H9 (cell line): ENCODE measurements around the gene BORCS8. TPM values are rescaled to one million over a fixed set of nuclear protein-coding genes. Genes with fewer than 3 reads are reported as not detected.
A peak's percentile ranks its signal among the peaks of the same experiment; 100 is the strongest.

Experiments
- DNase-seq: peaks from one replicate; pipeline ENCODE4 v3.0.0-alpha.2; 2017
- H2AFZ ChIP-seq: one replicate; pipeline ENCODE4 v1.6.1; 2013; ENCODE audit warnings: mild to moderate bottlenecking, low read length, control low read depth, moderate library complexity
- H2AK5ac ChIP-seq: 2 replicates; pipeline ENCODE4 v1.6.1; 2013; ENCODE audit warnings: low read length, control low read depth, mixed read lengths; ENCODE audit not compliant: insufficient read length
- H2BK120ac ChIP-seq: one replicate; pipeline ENCODE4 v1.6.1; 2013; ENCODE audit warnings: low read depth, mild to moderate bottlenecking, low read length, control low read depth, inconsistent platforms; ENCODE audit not compliant: poor library complexity, severe bottlenecking
- H2BK12ac ChIP-seq: 2 replicates; pipeline ENCODE4 v1.6.1; 2013; ENCODE audit warnings: low read length, control low read depth, mixed read lengths, low read depth; ENCODE audit not compliant: insufficient read length
- H2BK15ac ChIP-seq: 2 replicates; pipeline ENCODE4 v1.6.1; 2013; ENCODE audit warnings: low read depth, low read length, control low read depth
- H2BK20ac ChIP-seq: one replicate; pipeline ENCODE4 v1.6.1; 2013; ENCODE audit warnings: low read depth, mild to moderate bottlenecking, low read length, control low read depth, inconsistent platforms; ENCODE audit not compliant: poor library complexity, severe bottlenecking
- H2BK5ac ChIP-seq: 2 replicates; pipeline ENCODE4 v1.6.1; 2013; ENCODE audit warnings: low read length, control low read depth, mixed read lengths; ENCODE audit not compliant: insufficient read length
- H3K14ac ChIP-seq: 2 replicates; pipeline ENCODE4 v1.6.1; 2013; ENCODE audit warnings: low read length, control low read depth; ENCODE audit not compliant: insufficient read depth
- H3K18ac ChIP-seq: 2 replicates; pipeline ENCODE4 v1.6.1; 2013; ENCODE audit warnings: low read depth, mild to moderate bottlenecking, mixed read lengths, low read length, control low read depth; ENCODE audit not compliant: insufficient read length
- H3K23ac ChIP-seq: 2 replicates; pipeline ENCODE4 v1.6.1; 2013; ENCODE audit warnings: low read length, control low read depth, mixed read lengths, low read depth; ENCODE audit not compliant: insufficient read length
- H3K23me2 ChIP-seq: 2 replicates; pipeline ENCODE4 v1.6.1; 2013; ENCODE audit warnings: low read depth, mild to moderate bottlenecking, mixed read lengths, low read length, control low read depth; ENCODE audit not compliant: insufficient read length, poor library complexity, severe bottlenecking
- H3K27ac ChIP-seq: 2 replicates; pipeline ENCODE4 v1.5.1; 2013; ENCODE audit warnings: low read length, control low read depth, mixed read lengths, low read depth; ENCODE audit not compliant: insufficient read length
- H3K27me3 ChIP-seq: 2 replicates; pipeline ENCODE4 v1.6.1; 2013; ENCODE audit warnings: low read length, control low read depth, inconsistent platforms; ENCODE audit not compliant: insufficient read depth
- H3K4ac ChIP-seq: 2 replicates; pipeline ENCODE4 v1.6.1; 2013; ENCODE audit warnings: low read depth, mild to moderate bottlenecking, control low read depth, inconsistent platforms, low read length, moderate library complexity
- H3K4me1 ChIP-seq: 2 replicates; pipeline ENCODE4 v1.6.1; 2013; ENCODE audit warnings: low read length, control low read depth, inconsistent platforms; ENCODE audit not compliant: insufficient read depth
- H3K4me2 ChIP-seq: 2 replicates; pipeline ENCODE4 v1.6.1; 2013; ENCODE audit warnings: low read length, control low read depth, mixed read lengths; ENCODE audit not compliant: insufficient read length, insufficient read depth
- H3K56ac ChIP-seq: 2 replicates; pipeline ENCODE4 v1.6.1; 2013; ENCODE audit warnings: low read depth, mild to moderate bottlenecking, mixed read lengths, low read length, control low read depth; ENCODE audit not compliant: insufficient read length
- H3K79me1 ChIP-seq: 2 replicates; pipeline ENCODE4 v1.6.1; 2013; ENCODE audit warnings: low read depth, mild to moderate bottlenecking, moderate library complexity, low read length, control low read depth, inconsistent platforms; ENCODE audit not compliant: insufficient read depth, poor library complexity, severe bottlenecking
- H3K79me2 ChIP-seq: 2 replicates; pipeline ENCODE4 v1.6.1; 2013; ENCODE audit warnings: low read length, control low read depth, inconsistent platforms; ENCODE audit not compliant: insufficient read depth
- H3K9ac ChIP-seq: 2 replicates; pipeline ENCODE4 v1.6.1; 2013; ENCODE audit warnings: low read length, control low read depth, mixed read lengths; ENCODE audit not compliant: insufficient read length; ENCODE audit errors: extremely low read depth
- H3K9me3 ChIP-seq: one replicate; pipeline ENCODE4 v1.6.1; 2013; ENCODE audit warnings: low read depth, low read length, inconsistent platforms; ENCODE audit not compliant: control insufficient read depth
- H3T11ph ChIP-seq: one replicate; pipeline ENCODE4 v1.6.1; 2013; ENCODE audit warnings: mild to moderate bottlenecking, low read length, control low read depth, inconsistent platforms
- H4K20me1 ChIP-seq: one replicate; pipeline ENCODE4 v1.6.1; 2013; ENCODE audit not compliant: control insufficient read depth, insufficient read length, insufficient read depth
- H4K5ac ChIP-seq: 2 replicates; pipeline ENCODE4 v1.6.1; 2013; ENCODE audit warnings: low read depth, mild to moderate bottlenecking, mixed read lengths, low read length, control low read depth; ENCODE audit not compliant: insufficient read length
- H4K8ac ChIP-seq: replicated peaks from 2 replicates; pipeline ENCODE4 v1.6.1; 2013; ENCODE audit warnings: low read length, control low read depth, mixed read lengths, low read depth; ENCODE audit not compliant: insufficient read length
- H4K91ac ChIP-seq: 2 replicates; pipeline ENCODE4 v1.6.1; 2013; ENCODE audit warnings: low read depth, mild to moderate bottlenecking, moderate library complexity, mixed read lengths, low read length, control low read depth; ENCODE audit not compliant: insufficient read length
- H3K27ac Mint-ChIP-seq, 3 experiments: 2 replicates in 2 of 3; 3 replicates in 1 of 3; pipeline ENCODE4 v1.8.0; 2020 to 2021; ENCODE audit warnings: mixed read lengths in 3 of 3, mild to moderate bottlenecking in 1 of 3, moderate library complexity in 1 of 3
- H3K27me3 Mint-ChIP-seq: 2 replicates; pipeline ENCODE4 v1.8.0; 2021; ENCODE audit warnings: low read depth, mild to moderate bottlenecking, moderate library complexity, mixed read lengths
- H3K36me3 Mint-ChIP-seq, 3 experiments: 2 replicates in 2 of 3; 3 replicates in 1 of 3; pipeline ENCODE4 v1.8.0; 2020 to 2021; ENCODE audit warnings: low read depth in 3 of 3, mixed read lengths in 3 of 3; ENCODE audit not compliant: insufficient read depth in 1 of 3
- H3K4me1 Mint-ChIP-seq, 2 experiments: 2 replicates each; pipeline ENCODE4 v1.8.0; 2020; ENCODE audit warnings: mixed read lengths in 2 of 2
- H3K4me3 Mint-ChIP-seq, 2 experiments: 2 replicates in 1 of 2; 3 replicates in 1 of 2; pipeline ENCODE4 v1.8.0; 2020 to 2021; ENCODE audit warnings: mild to moderate bottlenecking in 2 of 2, mixed read lengths in 2 of 2, moderate library complexity in 1 of 2
- H3K9me3 Mint-ChIP-seq, 2 experiments: 2 replicates in 1 of 2; 3 replicates in 1 of 2; pipeline ENCODE4 v1.8.0; 2020; ENCODE audit warnings: mild to moderate bottlenecking in 2 of 2, mixed read lengths in 2 of 2, moderate library complexity in 1 of 2
- WGBS: extraction: QIAGEN DNeasy Blood & Tissue Kit; methylation state at CpG from one replicate; pipeline ENCODE4 v1.1.7; 2013; ENCODE audit warnings: missing lambda C conversion rate, low lambda C conversion rate, mixed read lengths; ENCODE audit not compliant: insufficient read length; ENCODE audit errors: extremely low coverage; 5-methylcytosine and 5-hydroxymethylcytosine counted together
- total RNA-seq: library from RNA; stranded (reverse); gene quantifications from 2 replicates; pipeline ENCODE4 v1.2.1, GENCODE V29; 2021
- TF ChIP-seq, protein P1 (sequence below): fragments of 200-600 bp; sonication (generic); conservative IDR thresholded peaks from 3 replicates; pipeline ENCODE4 v1.8.0; 2021; ENCODE audit warnings: antibody characterized with exemption, mild to moderate bottlenecking

The BORCS8 gene
- total RNA-seq, 1 experiment from 2014 or later: 20.4 TPM

DNA sequence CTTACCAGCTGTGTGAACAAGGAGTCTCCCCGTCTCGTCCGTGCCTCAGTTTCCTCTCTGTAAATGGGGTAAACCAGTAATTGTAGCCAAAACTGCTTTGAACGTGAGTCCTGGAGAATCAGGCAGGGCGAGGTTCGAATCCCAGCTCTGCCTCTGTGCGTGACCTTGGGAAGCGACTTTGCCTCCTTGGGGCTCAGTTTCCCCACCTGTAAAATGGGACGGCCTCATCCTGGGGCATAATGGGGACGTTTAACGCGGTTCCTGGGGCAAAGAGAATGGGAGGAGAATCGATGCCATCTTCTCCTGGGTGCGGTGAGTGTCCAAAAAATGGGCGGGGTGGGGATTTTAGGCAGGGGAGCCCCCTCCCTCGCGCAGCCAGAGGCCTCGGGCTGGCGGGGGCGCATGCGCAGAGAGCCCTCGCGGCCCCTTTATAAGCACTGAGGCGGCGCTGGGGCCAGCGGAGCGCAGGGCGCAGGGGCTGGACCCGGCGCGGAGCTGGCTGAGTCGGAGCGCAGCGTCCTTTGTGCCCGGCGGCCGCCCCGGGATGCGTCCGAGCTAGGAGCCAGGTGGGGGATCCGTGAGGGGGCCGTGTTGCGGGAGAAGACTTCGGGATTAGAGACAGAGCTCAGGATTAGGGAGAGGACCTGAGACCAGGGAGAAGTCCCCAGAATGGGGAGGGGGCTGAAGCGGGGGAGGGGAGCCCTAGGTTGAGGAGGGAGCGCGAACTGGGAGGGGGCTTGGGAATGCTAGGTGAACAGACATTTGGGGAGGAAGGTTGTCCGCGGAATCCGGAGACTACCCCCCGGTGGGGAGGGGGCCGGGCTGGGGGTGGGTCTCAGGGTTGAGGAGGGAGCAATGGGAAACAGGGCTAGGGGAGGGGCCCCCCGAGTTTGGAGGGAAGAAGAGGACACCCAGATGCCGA, 19.8 kb upstream of the BORCS8 start, which contains the start of gene NCAN:
TSS of gene NCAN (plus strand) at position 460 of the 922 bp plus-strand sequence. CDS start 4,996 bp downstream, outside the sequence.
- H3K27me3 Mint-ChIP-seq: peaks cover 96% of the 10 kb centered on the region
- Histone ChIP-seq H3K9ac (no peak within 1 kb of the TSS), H3K23me2 (peaks cover 11% of the 10 kb centered on the region), H3K27me3 (peaks cover 36% of the 10 kb centered on the region), H2BK20ac (no peak within 1 kb of the TSS), H3K27ac (no peak within 1 kb of the TSS), H3K23ac (no peak within 1 kb of the TSS), H4K8ac (no peak within 1 kb of the TSS), H2BK120ac (no peak within 1 kb of the TSS), H4K20me1 (no peaks in the 10 kb centered on the region), H2BK15ac (no peak within 1 kb of the TSS), H3K79me1 (no peaks in the 10 kb centered on the region), H2BK12ac (no peak within 1 kb of the TSS), H4K5ac (no peak within 1 kb of the TSS), H3K4ac (no peak within 1 kb of the TSS), H3K9me3 (no peaks in the 10 kb centered on the region), H2AK5ac (no peak within 1 kb of the TSS), H3K4me2 (peak within 1 kb of the TSS; percentile 47), H3K79me2 (no peaks in the 10 kb centered on the region), H3T11ph (no peak within 1 kb of the TSS), H2AFZ (no peak within 1 kb of the TSS), H3K4me1 (peaks cover 3% of the 10 kb centered on the region; the same call in 1 of the 2 replicates), H2BK5ac (no peak within 1 kb of the TSS), H3K18ac (no peak within 1 kb of the TSS), H4K91ac (no peak within 1 kb of the TSS), H3K14ac (no peak within 1 kb of the TSS; the same call in 1 of the 2 replicates), H3K56ac (no peak within 1 kb of the TSS)
- DNase-seq: peak; percentile 47
- H3K4me3 Mint-ChIP-seq: peak within 1 kb of the TSS; percentile 61 to 83
- TF ChIP-seq, protein P1, sequence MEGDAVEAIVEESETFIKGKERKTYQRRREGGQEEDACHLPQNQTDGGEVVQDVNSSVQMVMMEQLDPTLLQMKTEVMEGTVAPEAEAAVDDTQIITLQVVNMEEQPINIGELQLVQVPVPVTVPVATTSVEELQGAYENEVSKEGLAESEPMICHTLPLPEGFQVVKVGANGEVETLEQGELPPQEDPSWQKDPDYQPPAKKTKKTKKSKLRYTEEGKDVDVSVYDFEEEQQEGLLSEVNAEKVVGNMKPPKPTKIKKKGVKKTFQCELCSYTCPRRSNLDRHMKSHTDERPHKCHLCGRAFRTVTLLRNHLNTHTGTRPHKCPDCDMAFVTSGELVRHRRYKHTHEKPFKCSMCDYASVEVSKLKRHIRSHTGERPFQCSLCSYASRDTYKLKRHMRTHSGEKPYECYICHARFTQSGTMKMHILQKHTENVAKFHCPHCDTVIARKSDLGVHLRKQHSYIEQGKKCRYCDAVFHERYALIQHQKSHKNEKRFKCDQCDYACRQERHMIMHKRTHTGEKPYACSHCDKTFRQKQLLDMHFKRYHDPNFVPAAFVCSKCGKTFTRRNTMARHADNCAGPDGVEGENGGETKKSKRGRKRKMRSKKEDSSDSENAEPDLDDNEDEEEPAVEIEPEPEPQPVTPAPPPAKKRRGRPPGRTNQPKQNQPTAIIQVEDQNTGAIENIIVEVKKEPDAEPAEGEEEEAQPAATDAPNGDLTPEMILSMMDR: no peak
- H3K36me3 Mint-ChIP-seq: no peaks in the 10 kb centered on the region; a peak in 1 of 7 replicates
- H3K9me3 Mint-ChIP-seq: peaks cover 0 to 8% of the 10 kb centered on the region in 2 experiments; a peak in 2 of 5 replicates
- no peak within 1 kb of the TSS; a peak in 1 of 7 replicates for H3K27ac Mint-ChIP-seq
- WGBS: no CpG with 5 or more reads among the region's 54 CpGs
- peaks cover 4 to 27% of the 10 kb centered on the region in 2 experiments for H3K4me1 Mint-ChIP-seq
